H1 (cell line): ENCODE results near the gene CABP2. TPM values are rescaled to one million over a fixed set of nuclear protein-coding genes. Genes with fewer than 3 reads are reported as not detected.

Experiments used
- CTCF ChIA-PET: fragments of 300-600 bp; sonication (Branson Sonifier 250); formaldehyde crosslinking; loops from one replicate; lab custom pipeline; 2021; ENCODE audit not compliant: partially characterized antibody; lab: Charles Lee
- POLR2A ChIA-PET: fragments of 300-600 bp; sonication (Branson Sonifier 250); formaldehyde crosslinking; loops from one replicate; lab custom pipeline; 2021; ENCODE audit warnings: inconsistent platforms; ENCODE audit not compliant: partially characterized antibody; lab: Charles Lee
- DNase-seq, 2 experiments: peaks; one replicate each; pipeline versions ENCODE4 v3.0.0 to v3.0.0-alpha.2; 2010 to 2022; ENCODE audit warnings: low spot score in 2 of 2, low read depth in 1 of 2, mixed read lengths in 1 of 2
- FAIRE-seq: peaks from 2 replicates; lab custom pipeline; 2011; peaks lifted over from hg19 to GRCh38; lab: Jason Lieb, UNC
- H2AFZ ChIP-seq: 2 replicates; pipeline ENCODE4 v1.8.1; 2012; ENCODE audit warnings: low read length, inconsistent platforms
- H2AK5ac ChIP-seq: 2 replicates; pipeline ENCODE4 v1.6.1; 2013; ENCODE audit warnings: low read depth, low read length
- H2BK120ac ChIP-seq: replicated peaks from 2 replicates; pipeline ENCODE3; 2013; ENCODE audit warnings: low read depth, low read length, inconsistent platforms
- H2BK12ac ChIP-seq: 2 replicates; pipeline ENCODE4 v1.6.1; 2013; ENCODE audit warnings: low read depth, low read length
- H2BK15ac ChIP-seq: 2 replicates; pipeline ENCODE4 v1.6.1; 2013; ENCODE audit warnings: low read length
- H2BK20ac ChIP-seq: 2 replicates; pipeline ENCODE4 v1.6.1; 2013; ENCODE audit warnings: low read length
- H2BK5ac ChIP-seq: 2 replicates; pipeline ENCODE4 v1.6.1; 2013; ENCODE audit warnings: low read depth, low read length
- H3K14ac ChIP-seq: 2 replicates; pipeline ENCODE4 v1.6.1; 2013; ENCODE audit warnings: inconsistent platforms; ENCODE audit not compliant: insufficient read length
- H3K18ac ChIP-seq: 2 replicates; pipeline ENCODE4 v1.6.1; 2013; ENCODE audit warnings: low read length; ENCODE audit errors: extremely low read depth
- H3K23ac ChIP-seq: 2 replicates; pipeline ENCODE4 v1.6.1; 2013; ENCODE audit warnings: inconsistent platforms; ENCODE audit not compliant: insufficient read length
- H3K23me2 ChIP-seq: 2 replicates; pipeline ENCODE4 v1.6.1; 2013; ENCODE audit warnings: low read depth, low read length
- H3K27ac ChIP-seq: 2 replicates; pipeline ENCODE4 v1.6.1; 2011; ENCODE audit warnings: low read depth, low read length, inconsistent platforms
- H3K27me3 ChIP-seq, 4 experiments: replicated peaks in 1 of 4; 1 replicate in 1 of 4; 2 replicates in 3 of 4; pipeline versions ENCODE4 v1.6.1 to v1.8.1; 2011 to 2013; ENCODE audit warnings: low read length in 3 of 4, mild to moderate bottlenecking in 3 of 4, inconsistent platforms in 2 of 4, mixed read lengths in 2 of 4, moderate library complexity in 1 of 4; ENCODE audit not compliant: control insufficient read depth in 3 of 4, insufficient read depth in 3 of 4; ENCODE audit errors: extremely low read depth in 1 of 4
- H3K36me3 ChIP-seq, 4 experiments: 2 replicates each; pipeline versions ENCODE4 v1.6.1 to v1.8.1; 2011 to 2013; ENCODE audit warnings: mild to moderate bottlenecking in 4 of 4, low read length in 3 of 4, moderate library complexity in 2 of 4, control low read depth in 1 of 4, inconsistent platforms in 1 of 4; ENCODE audit not compliant: insufficient read depth in 4 of 4, control insufficient read depth in 2 of 4
- H3K4ac ChIP-seq: replicated peaks from 2 replicates; pipeline ENCODE3; 2013; ENCODE audit warnings: low read length, low read depth, mixed read lengths, inconsistent platforms; ENCODE audit not compliant: insufficient read length
- H3K4me1 ChIP-seq, 4 experiments: replicated peaks in 1 of 4; 1 replicate in 1 of 4; 2 replicates in 3 of 4; pipeline versions ENCODE4 v1.6.1 to v1.8.1; 2011 to 2013; ENCODE audit warnings: low read length in 3 of 4, inconsistent platforms in 2 of 4, mixed read lengths in 1 of 4; ENCODE audit not compliant: insufficient read depth in 4 of 4, control insufficient read depth in 3 of 4
- H3K4me2 ChIP-seq, 2 experiments: 2 replicates each; pipeline versions ENCODE4 v1.6.1 to v1.8.1; 2011 to 2013; ENCODE audit warnings: low read depth in 2 of 2, low read length in 2 of 2, control low read depth in 1 of 2, inconsistent platforms in 1 of 2, mild to moderate bottlenecking in 1 of 2; ENCODE audit not compliant: insufficient read depth in 1 of 2
- H3K4me3 ChIP-seq, 4 experiments: fragments of 200-600, 300-600 bp in 1 of 4; sonication (generic), shearing (Covaris generic), sonication (Bioruptor Twin) in 1 of 4; 2 replicates each; pipeline versions ENCODE4 v1.5.1 to v1.8.1; 2011 to 2016; ENCODE audit warnings: low read length in 4 of 4, low read depth in 3 of 4, control low read depth in 2 of 4, inconsistent platforms in 2 of 4, mild to moderate bottlenecking in 2 of 4, mixed read lengths in 1 of 4, moderate library complexity in 1 of 4; ENCODE audit not compliant: insufficient read depth in 2 of 4; ENCODE audit errors: extremely low read depth in 1 of 4
- H3K56ac ChIP-seq: replicated peaks from 2 replicates; pipeline ENCODE3; 2013; ENCODE audit warnings: low read depth, mild to moderate bottlenecking, mixed read lengths, low read length, inconsistent platforms; ENCODE audit not compliant: insufficient read length
- H3K79me1 ChIP-seq: 2 replicates; pipeline ENCODE4 v1.6.1; 2013; ENCODE audit warnings: low read depth, low read length, control low read depth
- H3K79me2 ChIP-seq, 2 experiments: 2 replicates each; pipeline versions ENCODE4 v1.6.1 to v1.8.1; 2012 to 2013; ENCODE audit warnings: low read length in 2 of 2, mild to moderate bottlenecking in 2 of 2, inconsistent platforms in 1 of 2; ENCODE audit not compliant: insufficient read depth in 2 of 2, control insufficient read depth in 1 of 2
- H3K9ac ChIP-seq, 4 experiments: replicated peaks in 1 of 4; 1 replicate in 1 of 4; 2 replicates in 3 of 4; pipeline versions ENCODE4 v1.6.1 to v1.8.1; 2011 to 2013; ENCODE audit warnings: low read depth in 3 of 4, low read length in 3 of 4, control low read depth in 2 of 4, mild to moderate bottlenecking in 2 of 4, moderate library complexity in 2 of 4, inconsistent platforms in 1 of 4; ENCODE audit errors: extremely low read depth in 1 of 4
- H3K9me3 ChIP-seq, 2 experiments: 2 replicates each; pipeline versions ENCODE4 v1.6.1 to v1.8.1; 2012 to 2013; ENCODE audit warnings: mild to moderate bottlenecking in 2 of 2, moderate library complexity in 2 of 2, control low read depth in 1 of 2, inconsistent platforms in 1 of 2, low read depth in 1 of 2, low read length in 1 of 2, mixed read lengths in 1 of 2; ENCODE audit not compliant: insufficient read depth in 2 of 2
- H4K20me1 ChIP-seq, 2 experiments: replicated peaks in 1 of 2; 2 replicates each; pipeline versions ENCODE3 to v1.8.1; 2011 to 2013; ENCODE audit warnings: inconsistent platforms in 2 of 2, low read length in 2 of 2, mild to moderate bottlenecking in 1 of 2; ENCODE audit not compliant: insufficient read depth in 2 of 2, control insufficient read depth in 1 of 2
- H4K5ac ChIP-seq: 2 replicates; pipeline ENCODE4 v1.6.1; 2013; ENCODE audit warnings: low read length, low read depth, mixed read lengths, inconsistent platforms; ENCODE audit not compliant: insufficient read length
- H4K8ac ChIP-seq: 2 replicates; pipeline ENCODE4 v1.8.0; 2013; ENCODE audit warnings: mild to moderate bottlenecking, moderate library complexity, low read length, inconsistent platforms; ENCODE audit not compliant: insufficient read depth; ENCODE audit errors: extremely low read depth
- H4K91ac ChIP-seq: replicated peaks from 2 replicates; pipeline ENCODE3; 2013; ENCODE audit warnings: low read length, mixed read lengths, inconsistent platforms; ENCODE audit not compliant: insufficient read length
- CHD2 ChIP-seq: IDR thresholded peaks from 2 replicates; pipeline ENCODE4 v1.6.1; 2012; ENCODE audit warnings: low read length, improper control_type of control experiment
- CTBP2 ChIP-seq: IDR thresholded peaks from 2 replicates; pipeline ENCODE4 v1.7.0; 2011; ENCODE audit warnings: borderline replicate concordance, mild to moderate bottlenecking, moderate library complexity, mixed read lengths, low read length; ENCODE audit not compliant: insufficient read depth, insufficient read length
- FOSL1 ChIP-seq: IDR thresholded peaks from 2 replicates; pipeline ENCODE4 v1.6.1; 2011; ENCODE audit warnings: mild to moderate bottlenecking, low read depth, low read length, moderate library complexity; ENCODE audit not compliant: insufficient read depth
- KDM1A ChIP-seq: fragments of 200-600, 300-600 bp; sonication (generic); IDR thresholded peaks from 2 replicates; pipeline ENCODE4 v1.7.1; 2016; ENCODE audit warnings: mild to moderate bottlenecking, low read length, borderline replicate concordance
- KDM4A ChIP-seq: IDR thresholded peaks from one replicate; pipeline ENCODE4 v1.7.1; 2012; ENCODE audit warnings: low read depth, mild to moderate bottlenecking, moderate library complexity, low read length, inconsistent platforms; ENCODE audit not compliant: severe bottlenecking
- MAFK ChIP-seq: IDR thresholded peaks from 2 replicates; pipeline ENCODE4 v1.6.1; 2012; ENCODE audit warnings: low read depth, mild to moderate bottlenecking, improper control_type of control experiment, low read length
- PHF8 ChIP-seq: fragments of 200-600 bp; sonication (generic); conservative IDR thresholded peaks from 2 replicates; pipeline ENCODE4 v1.7.1; 2012; ENCODE audit warnings: low read depth, mild to moderate bottlenecking, inconsistent platforms, low read length, moderate library complexity
- RBBP5 ChIP-seq: IDR thresholded peaks from 2 replicates; pipeline ENCODE4 v1.7.1; 2012; ENCODE audit warnings: low read depth, mild to moderate bottlenecking, inconsistent platforms, low read length, moderate library complexity, borderline replicate concordance
- TAF1 ChIP-seq: IDR thresholded peaks from 2 replicates; pipeline ENCODE4 v1.6.1; 2011; ENCODE audit warnings: mild to moderate bottlenecking, low read depth, low read length
- WGBS, 2 experiments: shearing (Covaris generic) in 1 of 2; methylation state at CpG; one replicate each; pipeline versions ENCODE4 v1.1.6 to v1.1.7; 2013 to 2015; ENCODE audit warnings: low lambda C conversion rate in 2 of 2, mixed read lengths in 2 of 2, inconsistent platforms in 1 of 2, low coverage in 1 of 2, missing lambda C conversion rate in 1 of 2; ENCODE audit not compliant: insufficient replicate concordance in 2 of 2, insufficient coverage in 1 of 2, insufficient read length in 1 of 2; ENCODE audit errors: extremely low coverage in 1 of 2, missing lambda C conversion rate in 1 of 2; 5-methylcytosine and 5-hydroxymethylcytosine counted together
- polyA plus RNA-seq, 7 experiments: library from polyadenylated mRNA; depleted of rRNA in 3 of 7; stranded (reverse) in 5 of 7; unstranded in 2 of 7; fragments of >200 nt in 5 of 7; fragments of 200-250 nt in 2 of 7; gene quantifications; 1 replicate in 5 of 7; 2 replicates in 1 of 7; 4 replicates in 1 of 7; pipeline versions ENCODE4 v1.2.1 to v1.2.3, GENCODE V29; 2011 to 2013; ENCODE audit warnings: missing spikeins in 2 of 7, mixed read lengths in 2 of 7
- total RNA-seq: library from RNA; stranded (reverse); fragmentation: NEBNext Ultra II Directional; extraction: Animal tissue kit (Norgen Biotek cat#: 25700); gene quantifications from 2 replicates; pipeline ENCODE4 v1.2.1, GENCODE V29; 2021
- TF ChIP-seq, protein P1 (sequence below), 3 experiments: IDR thresholded peaks; 1 replicate in 2 of 3; 2 replicates in 1 of 3; pipeline versions ENCODE4 v1.5.1 to v1.6.1; 2011; ENCODE audit warnings: low read length in 3 of 3, mild to moderate bottlenecking in 3 of 3, inconsistent platforms in 2 of 3, low read depth in 1 of 3, moderate library complexity in 1 of 3; ENCODE audit not compliant: insufficient read depth in 1 of 3; ENCODE audit errors: control extremely low read depth in 1 of 3

Gene CABP2
- total and polyA plus RNA-seq, 2 of the 8 experiments (the other 6 are each of a cell fraction or from before 2014, with no cell fraction given): not detected

DNA sequence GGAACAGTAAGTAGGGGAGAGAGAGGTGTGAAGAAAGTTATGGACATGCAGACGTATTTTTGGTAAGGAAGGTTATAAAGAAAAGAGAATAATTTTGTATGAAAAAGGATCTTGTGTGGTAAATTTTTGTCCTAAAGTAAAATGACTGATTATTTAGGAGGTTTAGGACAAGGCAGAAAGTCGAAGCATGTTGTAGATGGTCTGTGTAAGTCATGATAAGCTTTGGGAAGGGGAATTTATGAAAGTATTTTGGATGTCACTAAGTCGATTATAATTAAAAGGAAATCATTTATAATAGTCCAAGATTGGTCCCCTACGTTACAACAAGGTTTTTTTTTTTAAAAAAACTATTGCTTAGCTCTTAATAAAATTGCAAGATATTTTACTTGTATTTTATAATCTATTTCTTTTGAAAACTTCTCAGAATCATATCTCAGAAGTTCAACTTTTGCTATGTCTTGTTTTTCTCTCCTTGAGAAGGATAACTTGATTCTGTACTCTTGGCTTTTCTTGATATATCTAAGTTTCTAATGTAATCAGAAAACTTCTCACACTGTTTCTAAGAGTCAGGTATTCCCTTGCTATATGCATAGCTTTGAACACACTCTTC, 10.9 kb upstream of the CABP2 start:
- Histone ChIP-seq H3K23ac (no peak overlapping the region), H2AFZ (no peak overlapping the region), H2BK5ac (no peak overlapping the region), H2BK15ac (no peak overlapping the region), H3K18ac (no peak overlapping the region), H3K4me1 (no peaks in the 10 kb centered on the region; a peak in 1 of 7 replicates), H3K27ac (no peak overlapping the region), H4K91ac (no peak overlapping the region), H2BK12ac (no peak overlapping the region), H4K5ac (no peak overlapping the region), H2AK5ac (no peak overlapping the region), H3K9ac (no peak overlapping the region), H3K14ac (no peak overlapping the region), H2BK20ac (no peak overlapping the region), H3K56ac (no peak overlapping the region), H3K79me1 (no peaks in the 10 kb centered on the region), H3K4me2 (no peak overlapping the region), H3K79me2 (no peaks in the 10 kb centered on the region), H3K4me3 (no peak overlapping the region), H4K20me1 (no peaks in the 10 kb centered on the region), H3K23me2 (no peaks in the 10 kb centered on the region), H3K36me3 (no peaks in the 10 kb centered on the region), H3K9me3 (peaks cover 31 to 33% of the 10 kb centered on the region in 2 experiments), H3K27me3 (no peaks in the 10 kb centered on the region), H4K8ac (no peak overlapping the region), H3K4ac (no peak overlapping the region), H2BK120ac (no peak overlapping the region)
- CTCF ChIA-PET: interaction anchor here (2.2 kb wide), 1 partner anchor 12 kb away, joined by 4 read pairs; no protein-coding TSS in a partner anchor
- POLR2A ChIA-PET: interaction anchor here (0.6 to 1.1 kb wide), 2 partner anchors 35 to 58 kb away, joined by 3 read pairs; no protein-coding TSS in a partner anchor
- DNase-seq (no peak), FAIRE-seq (no peak)
- WGBS, 2 experiments: 33% methylated on average over 4 of the region's 4 CpGs; no CpG with 5 or more reads in 1 of the 2 experiments
- TF ChIP-seq CHD2: no peak
- no peak for TF ChIP-seq FOSL1
- no peak for TF ChIP-seq TAF1
- no peak for TF ChIP-seq KDM4A
- no peak for TF ChIP-seq MAFK
- TF ChIP-seq, protein P1, sequence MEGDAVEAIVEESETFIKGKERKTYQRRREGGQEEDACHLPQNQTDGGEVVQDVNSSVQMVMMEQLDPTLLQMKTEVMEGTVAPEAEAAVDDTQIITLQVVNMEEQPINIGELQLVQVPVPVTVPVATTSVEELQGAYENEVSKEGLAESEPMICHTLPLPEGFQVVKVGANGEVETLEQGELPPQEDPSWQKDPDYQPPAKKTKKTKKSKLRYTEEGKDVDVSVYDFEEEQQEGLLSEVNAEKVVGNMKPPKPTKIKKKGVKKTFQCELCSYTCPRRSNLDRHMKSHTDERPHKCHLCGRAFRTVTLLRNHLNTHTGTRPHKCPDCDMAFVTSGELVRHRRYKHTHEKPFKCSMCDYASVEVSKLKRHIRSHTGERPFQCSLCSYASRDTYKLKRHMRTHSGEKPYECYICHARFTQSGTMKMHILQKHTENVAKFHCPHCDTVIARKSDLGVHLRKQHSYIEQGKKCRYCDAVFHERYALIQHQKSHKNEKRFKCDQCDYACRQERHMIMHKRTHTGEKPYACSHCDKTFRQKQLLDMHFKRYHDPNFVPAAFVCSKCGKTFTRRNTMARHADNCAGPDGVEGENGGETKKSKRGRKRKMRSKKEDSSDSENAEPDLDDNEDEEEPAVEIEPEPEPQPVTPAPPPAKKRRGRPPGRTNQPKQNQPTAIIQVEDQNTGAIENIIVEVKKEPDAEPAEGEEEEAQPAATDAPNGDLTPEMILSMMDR (IDR thresholded peaks at IDR 0.05; ENCODE audit: control extremely low read depth in 1 of 3, insufficient read depth in 1 of 3, low read depth in 1 of 3, low read length in 3 of 3): no peak
- TF ChIP-seq RBBP5: no peak
- TF ChIP-seq CTBP2: no peak
- no peak for TF ChIP-seq KDM1A
- no peak for TF ChIP-seq PHF8
